HEK293 (cell line): ENCODE results near the gene SHISAL1.

ENCODE experiments used
- CTCF ChIP-seq: fragments of 450-650 bp; formaldehyde crosslinking; IDR thresholded peaks from 2 replicates; pipeline ENCODE4 v1.5.1; 2016; ENCODE audit warnings: missing biosample characterization, missing genetic modification characterization
- PRDM1 ChIP-seq: fragments of 450-650 bp; formaldehyde crosslinking; IDR thresholded peaks from 2 replicates; pipeline ENCODE4; 2016; ENCODE audit warnings: missing biosample characterization, missing genetic modification characterization
- TRIM28 ChIP-seq: IDR thresholded peaks from 2 replicates; pipeline ENCODE4 v1.6.1; 2011; ENCODE audit warnings: low read length, control low read depth, borderline replicate concordance
- ZFP37 ChIP-seq: fragments of 450-650 bp; formaldehyde crosslinking; IDR thresholded peaks from 2 replicates; pipeline ENCODE4 v1.5.1; 2016; ENCODE audit warnings: missing biosample characterization, missing genetic modification characterization
- ZNF274 ChIP-seq, 2 experiments: fragments of 200-500 bp in 1 of 2; fragments of 450-650 bp in 1 of 2; sonication (Bioruptor generic) in 1 of 2; formaldehyde crosslinking in 1 of 2; IDR thresholded peaks; 2 replicates each; pipeline versions ENCODE4 v1.5.1 to v1.6.1; 2014 to 2016; ENCODE audit warnings: borderline replicate concordance in 1 of 2, inconsistent platforms in 1 of 2, low read length in 1 of 2, missing biosample characterization in 1 of 2, missing genetic modification characterization in 1 of 2
- ZNF362 ChIP-seq: fragments of 450-650 bp; formaldehyde crosslinking; IDR thresholded peaks from 2 replicates; pipeline ENCODE4 v1.5.1; 2016; ENCODE audit warnings: missing biosample characterization, missing genetic modification characterization
- ZNF707 ChIP-seq: fragments of 450-650 bp; formaldehyde crosslinking; IDR thresholded peaks from 2 replicates; pipeline ENCODE4 v1.5.1; 2016; ENCODE audit warnings: missing biosample characterization, missing genetic modification characterization
- TF ChIP-seq, protein P1 (sequence below): fragments of 450-650 bp; formaldehyde crosslinking; IDR thresholded peaks from 2 replicates; pipeline ENCODE4 v1.5.1; 2016; ENCODE audit warnings: missing biosample characterization, missing genetic modification characterization

DNA sequence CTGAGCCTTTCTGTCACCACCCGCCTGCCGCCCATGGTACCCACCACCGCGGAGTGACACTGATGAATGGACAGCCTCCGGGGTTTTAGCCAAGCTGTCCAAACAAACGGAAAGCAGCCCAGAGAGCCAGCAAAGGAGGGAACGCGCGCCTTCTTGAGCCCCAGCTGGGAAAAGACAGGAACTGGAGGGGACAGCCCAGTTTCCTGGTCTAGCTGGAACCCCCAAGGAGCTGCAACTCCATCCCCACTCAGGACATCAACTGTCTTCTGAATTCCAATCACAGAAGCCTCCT lies 33.7 kb downstream of the SHISAL1 start:
- no peak for TF ChIP-seq CTCF
- TF ChIP-seq TRIM28 = no peak
- no peak for TF ChIP-seq ZFP37 (tag by site-specific recombination)
- no peak for TF ChIP-seq ZNF707
- TF ChIP-seq PRDM1 (tag by site-specific recombination) = no peak
- TF ChIP-seq, protein P1, sequence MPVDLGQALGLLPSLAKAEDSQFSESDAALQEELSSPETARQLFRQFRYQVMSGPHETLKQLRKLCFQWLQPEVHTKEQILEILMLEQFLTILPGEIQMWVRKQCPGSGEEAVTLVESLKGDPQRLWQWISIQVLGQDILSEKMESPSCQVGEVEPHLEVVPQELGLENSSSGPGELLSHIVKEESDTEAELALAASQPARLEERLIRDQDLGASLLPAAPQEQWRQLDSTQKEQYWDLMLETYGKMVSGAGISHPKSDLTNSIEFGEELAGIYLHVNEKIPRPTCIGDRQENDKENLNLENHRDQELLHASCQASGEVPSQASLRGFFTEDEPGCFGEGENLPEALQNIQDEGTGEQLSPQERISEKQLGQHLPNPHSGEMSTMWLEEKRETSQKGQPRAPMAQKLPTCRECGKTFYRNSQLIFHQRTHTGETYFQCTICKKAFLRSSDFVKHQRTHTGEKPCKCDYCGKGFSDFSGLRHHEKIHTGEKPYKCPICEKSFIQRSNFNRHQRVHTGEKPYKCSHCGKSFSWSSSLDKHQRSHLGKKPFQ (tag by site-specific recombination) = no peak
- TF ChIP-seq ZNF274 (IDR thresholded peaks at IDR 0.05; ENCODE audit: low read length) = no peak
- no peak for TF ChIP-seq ZNF274 (tag by site-specific recombination; IDR thresholded peaks at IDR 0.05; ENCODE audit: borderline replicate concordance)
- TF ChIP-seq ZNF362 (tag by site-specific recombination) = no peak
